Neural crest cell (in vitro differentiated cells): ENCODE measurements around the gene OSBP2. TPM values are rescaled to one million over a fixed set of nuclear protein-coding genes. Genes with fewer than 3 reads are reported as not detected.

Source experiments
- DNase-seq: peaks from one replicate; pipeline ENCODE4 v3.0.0; 2021; ENCODE audit warnings: low read depth, mixed read lengths, low spot score
- H3K27ac Mint-ChIP-seq: one replicate; pipeline ENCODE4 v1.8.0; 2021; ENCODE audit warnings: mild to moderate bottlenecking, mixed read lengths; ENCODE audit not compliant: unreplicated experiment
- H3K27me3 Mint-ChIP-seq: 2 replicates; pipeline ENCODE4 v1.8.0; 2021; ENCODE audit warnings: low read depth, mild to moderate bottlenecking, mixed read lengths
- H3K36me3 Mint-ChIP-seq: 2 replicates; pipeline ENCODE4 v1.8.0; 2021; ENCODE audit warnings: low read depth, mild to moderate bottlenecking, mixed read lengths
- H3K4me1 Mint-ChIP-seq: 2 replicates; pipeline ENCODE4 v1.8.0; 2021; ENCODE audit warnings: mixed read lengths
- H3K4me3 Mint-ChIP-seq: one replicate; pipeline ENCODE4 v1.8.0; 2021; ENCODE audit warnings: mild to moderate bottlenecking, mixed read lengths
- H3K9me3 Mint-ChIP-seq: 2 replicates; pipeline ENCODE4 v1.8.0; 2021; ENCODE audit warnings: mixed read lengths
- total RNA-seq: library from RNA; stranded (reverse); gene quantifications from 2 replicates; pipeline ENCODE4 v1.2.1, GENCODE V29; 2021
- TF ChIP-seq, protein P1 (sequence below): fragments of 200-600 bp; sonication (generic); conservative IDR thresholded peaks from 2 replicates; pipeline ENCODE4 v1.5.0; 2021; ENCODE audit warnings: antibody characterized with exemption, mild to moderate bottlenecking

OSBP2 gene
- total RNA-seq, 1 donor from 2014 or later = 2.8 TPM

DNA sequence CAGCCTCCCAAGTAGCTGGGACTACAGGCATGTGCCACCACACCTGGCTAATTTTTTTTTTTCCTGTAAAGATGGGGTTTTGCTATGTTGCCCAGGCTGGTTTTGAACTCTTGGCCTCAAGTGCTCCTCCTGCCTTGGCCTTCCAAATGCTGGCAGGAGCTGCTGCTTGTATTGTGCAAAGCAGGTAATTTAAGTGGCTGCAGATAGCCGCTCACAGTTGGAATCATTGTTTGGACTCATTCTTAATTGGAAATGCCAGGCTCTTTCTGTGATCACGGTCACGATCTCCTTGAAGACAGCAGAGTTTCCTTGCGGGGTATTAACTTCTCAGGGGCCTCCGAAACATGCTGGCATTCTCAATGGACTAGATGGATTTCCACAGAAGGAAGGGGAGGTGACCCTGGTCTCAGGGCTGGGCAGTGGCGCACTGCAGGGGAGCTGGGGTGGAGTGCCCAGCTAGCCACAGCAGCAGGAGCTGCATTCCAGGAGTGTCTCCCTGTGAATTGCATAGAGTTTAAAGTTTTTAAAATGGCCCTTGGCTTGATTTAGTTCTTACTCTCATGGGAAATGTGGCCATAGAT lies 137.8 kb downstream of the OSBP2 start:
- Mint-ChIP-seq H3K27me3 (peaks cover 8% of the 10 kb centered on the region), H3K4me3 (no peak overlapping the region), H3K4me1 (no peaks in the 10 kb centered on the region), H3K36me3 (no peaks in the 10 kb centered on the region), H3K27ac (no peak overlapping the region), H3K9me3 (no peaks in the 10 kb centered on the region)
- no peak for DNase-seq
- TF ChIP-seq, protein P1, sequence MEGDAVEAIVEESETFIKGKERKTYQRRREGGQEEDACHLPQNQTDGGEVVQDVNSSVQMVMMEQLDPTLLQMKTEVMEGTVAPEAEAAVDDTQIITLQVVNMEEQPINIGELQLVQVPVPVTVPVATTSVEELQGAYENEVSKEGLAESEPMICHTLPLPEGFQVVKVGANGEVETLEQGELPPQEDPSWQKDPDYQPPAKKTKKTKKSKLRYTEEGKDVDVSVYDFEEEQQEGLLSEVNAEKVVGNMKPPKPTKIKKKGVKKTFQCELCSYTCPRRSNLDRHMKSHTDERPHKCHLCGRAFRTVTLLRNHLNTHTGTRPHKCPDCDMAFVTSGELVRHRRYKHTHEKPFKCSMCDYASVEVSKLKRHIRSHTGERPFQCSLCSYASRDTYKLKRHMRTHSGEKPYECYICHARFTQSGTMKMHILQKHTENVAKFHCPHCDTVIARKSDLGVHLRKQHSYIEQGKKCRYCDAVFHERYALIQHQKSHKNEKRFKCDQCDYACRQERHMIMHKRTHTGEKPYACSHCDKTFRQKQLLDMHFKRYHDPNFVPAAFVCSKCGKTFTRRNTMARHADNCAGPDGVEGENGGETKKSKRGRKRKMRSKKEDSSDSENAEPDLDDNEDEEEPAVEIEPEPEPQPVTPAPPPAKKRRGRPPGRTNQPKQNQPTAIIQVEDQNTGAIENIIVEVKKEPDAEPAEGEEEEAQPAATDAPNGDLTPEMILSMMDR = no peak

DNA sequence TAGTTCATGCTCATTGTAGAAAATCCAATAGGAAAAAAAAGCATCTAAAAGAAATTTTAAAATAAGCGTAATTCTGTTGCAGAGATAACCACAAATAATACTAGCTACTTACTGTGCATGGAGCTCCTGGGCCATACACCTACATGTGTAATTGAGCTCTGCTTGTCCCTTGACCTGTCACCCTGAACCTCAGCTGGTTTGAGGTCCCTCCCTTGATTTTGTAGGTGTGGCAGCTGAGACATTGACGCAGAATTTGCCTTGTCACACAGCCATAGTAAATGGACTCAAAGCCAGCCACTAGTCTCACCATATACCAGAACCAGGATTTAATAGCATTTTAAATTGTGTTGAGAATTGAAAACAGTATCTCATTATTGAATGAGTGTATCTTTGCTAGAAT lies 138.6 kb downstream of the OSBP2 start:
- H3K9me3 Mint-ChIP-seq = peaks cover under 1% of the 10 kb centered on the region
- TF ChIP-seq, protein P1 = no peak
- H3K27ac Mint-ChIP-seq = no peak overlapping the region
- H3K4me1 Mint-ChIP-seq = no peaks in the 10 kb centered on the region
- H3K27me3 Mint-ChIP-seq = peaks cover 9% of the 10 kb centered on the region
- H3K36me3 Mint-ChIP-seq = no peaks in the 10 kb centered on the region
- no peak overlapping the region for H3K4me3 Mint-ChIP-seq
- DNase-seq = no peak

DNA sequence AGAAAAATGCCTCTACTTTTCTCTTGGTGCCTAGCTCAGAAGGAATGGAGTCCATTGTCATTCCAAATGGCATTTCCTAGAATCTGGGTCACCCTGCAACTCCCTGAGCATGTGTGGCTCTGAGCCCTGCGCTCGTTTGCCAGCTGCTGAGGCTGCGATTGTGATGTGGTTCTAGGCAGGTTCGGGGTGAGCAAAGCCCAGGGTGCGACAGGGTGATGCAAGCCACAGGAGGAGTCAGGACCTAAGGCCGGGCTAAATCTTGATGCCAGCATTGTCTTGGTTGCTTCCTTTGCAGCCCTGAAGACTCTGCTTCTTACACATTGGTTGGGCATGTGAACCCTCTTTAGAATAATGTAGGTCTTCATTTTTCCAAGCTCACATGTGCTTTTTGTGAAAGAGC lies 142.9 kb downstream of the OSBP2 start:
- H3K4me1 Mint-ChIP-seq = no peaks in the 10 kb centered on the region
- no peak for DNase-seq
- peaks cover 2% of the 10 kb centered on the region for H3K9me3 Mint-ChIP-seq
- H3K27ac Mint-ChIP-seq = no peak overlapping the region
- TF ChIP-seq, protein P1 = no peak
- no peak overlapping the region for H3K4me3 Mint-ChIP-seq
- H3K27me3 Mint-ChIP-seq = peaks cover 5% of the 10 kb centered on the region
- no peaks in the 10 kb centered on the region for H3K36me3 Mint-ChIP-seq

DNA sequence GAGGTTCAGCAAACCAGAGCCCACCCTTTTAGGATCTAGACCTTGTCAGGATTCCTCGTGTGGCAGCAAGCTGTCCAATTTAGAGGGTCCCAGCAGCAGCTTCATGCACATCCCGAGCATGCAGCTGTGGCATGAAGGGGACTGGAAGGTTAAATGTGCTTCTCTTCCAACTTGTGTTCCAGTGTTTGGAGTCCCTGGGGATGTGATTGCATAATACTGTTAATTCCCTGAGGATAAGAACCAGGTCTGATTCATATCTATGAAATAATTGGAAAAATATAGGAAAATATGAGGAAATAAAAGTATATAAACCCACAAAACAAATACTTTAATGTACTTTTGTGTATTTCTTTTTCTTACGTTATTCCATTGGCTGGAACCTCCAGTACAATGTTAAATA lies 143.4 kb downstream of the OSBP2 start:
- peaks cover 5% of the 10 kb centered on the region for H3K27me3 Mint-ChIP-seq
- H3K27ac Mint-ChIP-seq = no peak overlapping the region
- no peak for DNase-seq
- TF ChIP-seq, protein P1 = no peak
- H3K36me3 Mint-ChIP-seq = no peaks in the 10 kb centered on the region
- H3K9me3 Mint-ChIP-seq = peaks cover 2% of the 10 kb centered on the region
- no peaks in the 10 kb centered on the region for H3K4me1 Mint-ChIP-seq
- H3K4me3 Mint-ChIP-seq = no peak overlapping the region

DNA sequence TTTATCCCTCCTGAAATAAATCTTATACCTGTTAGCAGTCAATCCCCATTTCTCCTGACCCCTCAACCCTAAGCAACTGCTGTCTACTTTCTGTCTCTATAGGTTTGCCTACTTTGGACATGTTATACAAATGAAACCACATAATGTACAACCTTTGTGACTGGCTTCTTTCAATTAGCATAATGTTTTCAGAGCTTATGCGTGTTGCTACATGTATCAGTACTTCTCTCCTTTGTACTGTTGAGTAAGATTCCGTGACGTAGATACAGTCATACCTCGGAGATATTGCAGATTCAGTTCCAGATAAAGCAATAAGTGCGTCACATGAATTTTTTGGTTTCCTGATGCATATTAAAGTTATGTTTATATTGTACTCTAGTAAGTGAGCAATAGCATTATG lies 146.6 kb downstream of the OSBP2 start:
- peaks cover 2% of the 10 kb centered on the region for H3K9me3 Mint-ChIP-seq
- H3K36me3 Mint-ChIP-seq = no peaks in the 10 kb centered on the region
- H3K27ac Mint-ChIP-seq = no peak overlapping the region
- no peak overlapping the region for H3K4me3 Mint-ChIP-seq
- H3K4me1 Mint-ChIP-seq = no peaks in the 10 kb centered on the region
- no peak for DNase-seq
- TF ChIP-seq, protein P1 = no peak
- peaks cover 5% of the 10 kb centered on the region for H3K27me3 Mint-ChIP-seq
